IMR-90 (cell line): Measurements from ENCODE around the gene DMRT1. TPM values are rescaled to one million over a fixed set of nuclear protein-coding genes. Genes with fewer than 3 reads are reported as not detected.

Experiments
- ATAC-seq: fragments of 200-7000 bp; cut with Tn5 transposase; 2 replicates; pipeline ENCODE4 v1.9.1; 2020; ENCODE audit warnings: low read depth, mild to moderate bottlenecking, moderate library complexity
- BruUV-seq: library from RNA; stranded (reverse); fragments of 400-500 nt; replicated peaks from 2 replicates; lab custom pipeline; 2021; lab: Mats Ljungman, UMichigan
- CTCF ChIA-PET: fragments of 300-600 bp; formaldehyde crosslinking; extraction: SDS; loops from one replicate; lab custom pipeline; 2021; ENCODE audit warnings: antibody characterized with exemption; lab: Yijun Ruan, JAX
- POLR2A ChIA-PET: fragments of 300-600 bp; sonication (Branson Sonifier 250); formaldehyde crosslinking; loops from one replicate; lab custom pipeline; 2022; ENCODE audit warnings: antibody characterized with exemption; ENCODE audit not compliant: unreplicated experiment; lab: Charles Lee
- DNase-seq: peaks from one replicate; pipeline ENCODE4 v3.0.0; 2013
- H2AFZ ChIP-seq: replicated peaks from 2 replicates; pipeline ENCODE3; 2013; ENCODE audit warnings: low read length, mild to moderate bottlenecking; ENCODE audit not compliant: poor library complexity
- H2AK5ac ChIP-seq: 2 replicates; pipeline ENCODE4 v1.6.1; 2013; ENCODE audit warnings: low read depth, low read length, inconsistent platforms
- H2AK9ac ChIP-seq: replicated peaks from 2 replicates; pipeline ENCODE3; 2013; ENCODE audit warnings: mild to moderate bottlenecking, low read depth, low read length, moderate library complexity; ENCODE audit not compliant: poor library complexity
- H2BK120ac ChIP-seq: 2 replicates; pipeline ENCODE4 v1.6.1; 2013; ENCODE audit warnings: low read depth, low read length, inconsistent platforms
- H2BK15ac ChIP-seq: 3 replicates; pipeline ENCODE4 v1.6.1; 2013; ENCODE audit warnings: low read depth, low read length, inconsistent platforms
- H2BK20ac ChIP-seq: 2 replicates; pipeline ENCODE4 v1.6.1; 2013; ENCODE audit warnings: low read depth, mild to moderate bottlenecking, inconsistent platforms, low read length, moderate library complexity
- H2BK5ac ChIP-seq: 2 replicates; pipeline ENCODE4 v1.6.1; 2013; ENCODE audit warnings: mild to moderate bottlenecking, low read depth, low read length, inconsistent platforms; ENCODE audit not compliant: poor library complexity, severe bottlenecking
- H3K14ac ChIP-seq: replicated peaks from 2 replicates; pipeline ENCODE4 v1.6.1; 2013; ENCODE audit warnings: low read depth, low read length, inconsistent platforms
- H3K18ac ChIP-seq: 2 replicates; pipeline ENCODE4 v1.6.1; 2013; ENCODE audit warnings: low read depth, low read length, control low read depth
- H3K23ac ChIP-seq: 2 replicates; pipeline ENCODE4 v1.6.1; 2013; ENCODE audit warnings: low read depth, low read length, inconsistent platforms
- H3K27ac ChIP-seq: 2 replicates; pipeline ENCODE4 v1.5.1; 2013; ENCODE audit warnings: mild to moderate bottlenecking, control low read depth, low read length; ENCODE audit not compliant: insufficient read depth
- H3K27me3 ChIP-seq: 2 replicates; pipeline ENCODE4 v1.6.1; 2013; ENCODE audit warnings: low read length; ENCODE audit not compliant: control insufficient read depth, insufficient read depth
- H3K36me3 ChIP-seq: 2 replicates; pipeline ENCODE4 v1.6.1; 2013; ENCODE audit warnings: low read length, mixed read lengths; ENCODE audit not compliant: control insufficient read depth, insufficient read depth
- H3K4ac ChIP-seq: 2 replicates; pipeline ENCODE4 v1.6.1; 2013; ENCODE audit warnings: low read depth, low read length, inconsistent platforms
- H3K4me1 ChIP-seq: 2 replicates; pipeline ENCODE4 v1.6.1; 2013; ENCODE audit warnings: low read length, mixed read lengths; ENCODE audit not compliant: control insufficient read depth, insufficient read depth
- H3K4me2 ChIP-seq: 2 replicates; pipeline ENCODE4 v1.6.1; 2013; ENCODE audit warnings: low read depth, mild to moderate bottlenecking, control low read depth, low read length, moderate library complexity
- H3K4me3 ChIP-seq: 2 replicates; pipeline ENCODE4 v1.5.1; 2013; ENCODE audit warnings: low read depth, mild to moderate bottlenecking, control low read depth, low read length, moderate library complexity; ENCODE audit not compliant: insufficient read depth
- H3K56ac ChIP-seq: 2 replicates; pipeline ENCODE4 v1.6.1; 2013; ENCODE audit warnings: low read length, inconsistent platforms; ENCODE audit not compliant: insufficient read depth; ENCODE audit errors: extremely low read depth
- H3K79me1 ChIP-seq, 2 experiments: 2 replicates each; pipeline ENCODE4 v1.6.1; 2013; ENCODE audit warnings: low read length in 2 of 2, inconsistent platforms in 1 of 2, low read depth in 1 of 2
- H3K9ac ChIP-seq: 2 replicates; pipeline ENCODE4 v1.6.1; 2013; ENCODE audit warnings: low read depth, low read length, control low read depth
- H3K9me1 ChIP-seq: 2 replicates; pipeline ENCODE4 v1.6.1; 2013; ENCODE audit warnings: low read length, inconsistent platforms; ENCODE audit not compliant: insufficient read depth
- H3K9me3 ChIP-seq: 2 replicates; pipeline ENCODE4 v1.6.1; 2013; ENCODE audit warnings: low read length; ENCODE audit not compliant: control insufficient read depth, insufficient read depth
- H4K20me1 ChIP-seq: 2 replicates; pipeline ENCODE4 v1.6.1; 2013; ENCODE audit warnings: low read length, inconsistent platforms; ENCODE audit not compliant: insufficient read depth
- H4K5ac ChIP-seq: 2 replicates; pipeline ENCODE4 v1.6.1; 2013; ENCODE audit warnings: mild to moderate bottlenecking, low read depth, low read length, control low read depth
- H4K8ac ChIP-seq, 2 experiments: 2 replicates each; pipeline ENCODE4 v1.6.1; 2013; ENCODE audit warnings: low read depth in 2 of 2, low read length in 2 of 2, control low read depth in 1 of 2, inconsistent platforms in 1 of 2
- H4K91ac ChIP-seq: 2 replicates; pipeline ENCODE4 v1.6.1; 2013; ENCODE audit warnings: low read depth, low read length, inconsistent platforms; ENCODE audit not compliant: insufficient read depth
- BHLHE40 ChIP-seq: fragments of 150-350 bp; IDR thresholded peaks from 2 replicates; pipeline ENCODE4 v1.6.1; 2016; ENCODE audit warnings: mild to moderate bottlenecking, low read depth, low read length
- CEBPB ChIP-seq: IDR thresholded peaks from 2 replicates; pipeline ENCODE4 v1.6.1; 2012; ENCODE audit warnings: low read depth, low read length, improper control_type of control experiment
- CHD1 ChIP-seq: IDR thresholded peaks from 2 replicates; pipeline ENCODE4 v1.6.1; 2012; ENCODE audit warnings: low read depth, low read length, improper control_type of control experiment
- CTCF ChIP-seq: conservative IDR thresholded peaks from 2 replicates; pipeline ENCODE4 v1.5.1; 2012; ENCODE audit warnings: mild to moderate bottlenecking, low read depth, low read length, improper control_type of control experiment
- ELK1 ChIP-seq: fragments of 150-350 bp; IDR thresholded peaks from 2 replicates; pipeline ENCODE4 v1.6.1; 2016; ENCODE audit warnings: low read depth, mild to moderate bottlenecking, low read length, moderate library complexity, borderline replicate concordance
- FOS ChIP-seq: fragments of 150-350 bp; IDR thresholded peaks from 2 replicates; pipeline ENCODE4 v1.6.1; 2016; ENCODE audit warnings: low read depth, low read length
- MAFK ChIP-seq: IDR thresholded peaks from 2 replicates; pipeline ENCODE4 v1.6.1; 2012; ENCODE audit warnings: low read depth, low read length, improper control_type of control experiment
- MAZ ChIP-seq: IDR thresholded peaks from 2 replicates; pipeline ENCODE4 v1.6.1; 2012; ENCODE audit warnings: low read depth, mild to moderate bottlenecking, low read length, improper control_type of control experiment, moderate library complexity, borderline replicate concordance
- MXI1 ChIP-seq: IDR thresholded peaks from 2 replicates; pipeline ENCODE4 v1.6.1; 2012; ENCODE audit warnings: low read depth, mild to moderate bottlenecking, low read length, moderate library complexity, borderline replicate concordance
- NFE2L2 ChIP-seq: fragments of 150-350 bp; IDR thresholded peaks from 2 replicates; pipeline ENCODE4 v1.6.1; 2016; ENCODE audit warnings: low read depth, mild to moderate bottlenecking, low read length
- POLR2A ChIP-seq: IDR thresholded peaks from 2 replicates; pipeline ENCODE4 v1.6.1; 2012; ENCODE audit warnings: mild to moderate bottlenecking, low read depth, low read length
- RAD21 ChIP-seq: IDR thresholded peaks from 2 replicates; pipeline ENCODE4 v1.6.1; 2012; ENCODE audit warnings: low read length, improper control_type of control experiment
- RCOR1 ChIP-seq: IDR thresholded peaks from 2 replicates; pipeline ENCODE4 v1.6.1; 2012; ENCODE audit warnings: mild to moderate bottlenecking, low read length, improper control_type of control experiment; ENCODE audit not compliant: insufficient replicate concordance
- RFX5 ChIP-seq: IDR thresholded peaks from 2 replicates; pipeline ENCODE4 v1.8.0; 2012; ENCODE audit warnings: low read depth, mild to moderate bottlenecking, low read length, moderate library complexity
- SMC3 ChIP-seq: fragments of 150-350 bp; IDR thresholded peaks from 2 replicates; pipeline ENCODE4 v1.6.1; 2016; ENCODE audit warnings: low read depth, mild to moderate bottlenecking, antibody characterized with exemption, low read length, moderate library complexity
- WGBS, 2 experiments: methylation state at CpG; one replicate each; pipeline versions ENCODE4 v1.1.5 to v1.1.7; 2013; ENCODE audit warnings: missing lambda C conversion rate in 2 of 2; ENCODE audit not compliant: insufficient read length in 1 of 2; ENCODE audit errors: extremely low coverage in 2 of 2; 5-methylcytosine and 5-hydroxymethylcytosine counted together
- dilution Hi-C: fragments of 300-500 bp; cut with HindIII; formaldehyde crosslinking; loops from one replicate; pipeline ENCODE4 v1.14.3; 2018; ENCODE audit warnings: low sequenced_read_pairs; ENCODE audit not compliant: unreplicated experiment
- in situ Hi-C: fragments of 300-500 bp; cut with MboI; formaldehyde crosslinking; loops from 3 replicates; pipeline ENCODE4 v1.14.3; 2019; ENCODE audit warnings: low sequenced_read_pairs, inconsistent platforms, mixed read lengths
- intact Hi-C: fragments of 100-400 bp; cut with micrococcal nuclease; formaldehyde crosslinking; loops from 2 replicates; pipeline ENCODE4 v1.10.0; 2022
- polyA plus RNA-seq, 3 experiments: library from polyadenylated mRNA; depleted of rRNA; stranded (reverse); fragments of >200 nt; gene quantifications; 2 replicates each; pipeline ENCODE4 v1.2.3, GENCODE V29; 2012; ENCODE audit warnings: low replicate concordance in 1 of 3
- total RNA-seq: library from RNA; depleted of rRNA; stranded (reverse); fragments of >200 nt; gene quantifications from 2 replicates; pipeline ENCODE4 v1.2.3, GENCODE V29; 2012

DMRT1 gene
- total and polyA plus RNA-seq, 2 of the 4 experiments (the other 2 are of a cell fraction), result not detected

- Histone ChIP-seq H3K4me3 (no peak overlapping the region), H3K18ac (no peak overlapping the region), H3K79me1 (no peaks in the 10 kb centered on the region), H3K9ac (no peak overlapping the region), H2AK5ac (no peak overlapping the region), H2AK9ac (no peak overlapping the region), H3K36me3 (no peaks in the 10 kb centered on the region), H2AFZ (no peak overlapping the region), H3K27me3 (peaks cover 2% of the 10 kb centered on the region; the same call in 1 of the 2 replicates), H3K4ac (no peak overlapping the region), H4K8ac (no peak overlapping the region), H4K5ac (no peak overlapping the region), H2BK20ac (no peak overlapping the region), H3K9me1 (no peaks in the 10 kb centered on the region), H3K23ac (no peak overlapping the region), H3K27ac (no peak overlapping the region), H2BK5ac (no peak overlapping the region), H4K20me1 (no peaks in the 10 kb centered on the region), H3K4me1 (no peaks in the 10 kb centered on the region), H3K14ac (no peak overlapping the region), H4K91ac (no peak overlapping the region), H2BK120ac (no peak overlapping the region), H3K4me2 (no peak overlapping the region), H3K9me3 (no peaks in the 10 kb centered on the region), H2BK15ac (no peak overlapping the region), H3K56ac (no peak overlapping the region)
- ChIA-PET CTCF (no interaction called here), POLR2A (no interaction called here)
- no peak for ATAC-seq
- WGBS, 2 experiments, result 70% methylated on average over 3 of the region's 4 CpGs; no CpG with 5 or more reads in 1 of the 2 experiments
- no peak for DNase-seq
- dilution Hi-C loops (no loop called here), intact Hi-C loops (no loop called here), in situ Hi-C loops (no loop called here)
- BruUV-seq, result no TSS peak
- TF ChIP-seq RAD21 (no peak), NFE2L2 (no peak), RCOR1 (no peak), MXI1 (no peak), CEBPB (no peak), ELK1 (no peak), FOS (no peak), MAFK (no peak), BHLHE40 (no peak), MAZ (no peak), CTCF (no peak), POLR2A (no peak), SMC3 (no peak), RFX5 (no peak), CHD1 (no peak)
Measured at GRCh38 chr9:922171-922570, 80.7 kb downstream of the DMRT1 start.
